Stimulated activated CD4-positive, alpha-beta T cell treated with anti-CD3 and anti-CD28 coated beads, Interleukin-12 subunit alpha, Interleukin-12 subunit beta, amount 100 ng/mL, for 48 hours (primary cell): ENCODE measurements around the gene ADSS1.

Experiments used
- DNase-seq, 3 donors: peaks; one replicate each; pipeline ENCODE4 v3.0.0-alpha.2; 2020; ENCODE audit warnings: low read depth in 2 of 3, low spot score in 1 of 3

Gene ADSS1

DNA sequence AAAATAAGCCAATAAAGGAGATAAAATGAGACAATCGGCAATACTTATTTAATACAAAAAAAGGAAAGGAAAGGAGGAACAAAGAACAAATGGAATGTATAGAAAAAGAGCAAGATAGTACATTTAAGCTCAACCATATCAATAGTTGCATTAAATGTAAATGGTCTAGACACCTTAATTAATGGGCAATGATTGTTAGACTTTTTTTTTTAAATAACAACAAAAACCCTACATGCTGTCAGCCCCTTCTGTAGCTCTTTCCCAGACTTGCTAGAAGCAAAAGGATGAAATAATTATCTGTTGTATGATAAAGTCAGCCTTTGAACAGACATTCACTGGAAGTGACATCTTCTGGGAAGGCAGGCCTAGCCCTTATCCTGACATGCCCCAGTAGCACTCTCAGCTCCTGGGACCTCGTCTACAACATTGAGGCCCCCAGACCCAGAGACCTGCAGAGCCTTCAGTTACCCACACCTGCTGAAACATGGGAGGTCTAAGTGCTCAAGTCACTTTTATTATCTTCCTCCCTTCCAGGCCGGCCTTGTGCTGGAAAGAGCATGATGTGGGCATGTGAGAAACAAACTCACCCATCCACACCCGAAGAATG, 42.3 kb downstream of the ADSS1 start:
- DNase-seq: no peak

DNA sequence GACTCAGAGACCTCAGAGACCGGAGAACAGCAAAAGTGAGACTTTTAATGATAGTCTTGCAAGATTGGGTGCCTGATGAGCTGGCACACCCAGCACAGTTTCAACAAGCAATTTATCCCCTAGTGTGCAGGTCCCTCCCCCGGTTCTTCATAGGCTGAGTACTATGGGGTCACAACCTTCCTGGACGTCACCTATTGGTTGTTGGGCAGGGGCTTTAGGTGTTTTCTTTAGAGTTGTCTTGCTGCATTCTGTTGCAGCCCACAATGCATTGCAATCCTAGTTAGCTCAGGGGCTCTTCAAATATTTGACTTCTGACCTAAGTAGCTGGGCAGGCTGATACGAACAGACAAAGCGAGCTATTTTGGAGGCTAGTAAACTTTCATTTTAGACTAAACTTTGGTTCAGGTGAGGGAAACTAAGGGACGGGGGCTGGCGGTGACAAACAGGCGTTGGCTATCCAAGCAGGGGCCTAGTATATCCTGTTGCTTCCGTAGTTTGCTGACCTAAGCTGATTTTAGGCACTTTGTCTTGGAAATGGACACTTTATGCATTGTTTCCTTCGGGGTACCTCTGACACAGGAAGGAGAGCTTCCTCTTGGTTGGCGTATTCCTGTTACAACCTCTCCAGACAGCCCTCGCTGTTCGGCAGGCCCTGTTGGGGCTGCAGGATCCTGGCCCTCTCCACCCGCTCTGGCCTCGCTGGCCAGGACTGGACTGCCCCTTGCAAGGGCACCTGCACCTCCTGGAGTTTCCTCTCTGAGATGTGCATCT, 43.0 kb downstream of the ADSS1 start:
- DNase-seq: no peak

DNA sequence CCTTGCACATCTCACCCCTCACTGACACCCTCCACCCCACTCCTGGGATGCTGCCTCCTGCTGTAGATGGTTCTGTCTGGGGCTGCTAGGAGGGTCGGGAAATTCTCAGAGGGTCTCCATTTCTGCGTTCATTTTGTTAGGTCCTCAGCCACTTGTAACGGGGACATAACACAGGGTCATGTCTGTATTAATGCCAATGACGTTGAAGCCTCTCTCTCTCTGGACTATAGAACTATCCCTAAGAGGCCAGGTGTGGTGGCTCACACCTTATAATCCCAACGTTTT, 43.5 kb downstream of the ADSS1 start:
- DNase-seq: no peak

DNA sequence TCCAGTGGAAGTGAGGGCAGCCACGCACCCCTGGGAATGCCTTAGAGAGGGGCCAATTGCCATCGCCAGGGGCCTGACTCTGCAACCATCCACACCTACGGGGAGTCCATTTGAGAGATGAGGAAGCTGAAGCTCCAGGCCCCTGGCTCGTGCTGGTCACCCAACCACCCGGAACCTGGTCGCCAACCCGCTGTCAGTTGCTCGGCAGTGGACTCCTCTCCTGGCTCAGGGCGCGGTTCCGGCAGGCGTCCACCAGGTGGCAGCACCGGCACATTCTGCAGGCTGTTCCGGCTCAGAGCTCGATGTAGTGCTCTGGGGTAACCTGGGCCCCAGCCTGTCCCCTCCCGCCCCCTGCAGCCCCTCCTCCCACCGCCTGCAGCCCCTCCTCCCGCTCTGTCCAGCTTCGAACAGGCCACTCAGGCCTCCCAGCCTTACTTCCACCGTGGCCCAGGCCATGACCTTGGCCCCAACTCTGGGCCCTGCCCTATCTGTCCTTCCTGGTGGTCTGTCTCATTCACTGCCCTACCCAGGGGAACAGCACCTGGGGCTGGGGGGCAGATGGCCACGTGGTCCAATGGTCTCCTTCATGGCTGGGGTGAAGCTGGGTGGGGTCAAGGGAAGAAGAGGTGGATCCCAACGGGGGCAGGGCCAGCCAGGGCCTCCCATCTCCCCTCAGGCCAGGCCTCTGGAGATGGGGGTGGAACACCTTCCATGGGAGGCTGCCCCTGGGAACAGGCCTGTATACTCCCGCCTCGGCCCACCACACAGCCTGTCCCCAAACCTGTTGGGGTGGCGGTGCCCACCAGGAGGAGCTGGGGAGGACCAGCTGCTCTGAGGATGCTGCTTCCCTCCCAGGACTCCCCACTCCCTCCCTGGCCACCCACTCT, 44.7 kb downstream of the ADSS1 start:
- DNase-seq: peak; percentile 84 to 97 (median 85)

DNA sequence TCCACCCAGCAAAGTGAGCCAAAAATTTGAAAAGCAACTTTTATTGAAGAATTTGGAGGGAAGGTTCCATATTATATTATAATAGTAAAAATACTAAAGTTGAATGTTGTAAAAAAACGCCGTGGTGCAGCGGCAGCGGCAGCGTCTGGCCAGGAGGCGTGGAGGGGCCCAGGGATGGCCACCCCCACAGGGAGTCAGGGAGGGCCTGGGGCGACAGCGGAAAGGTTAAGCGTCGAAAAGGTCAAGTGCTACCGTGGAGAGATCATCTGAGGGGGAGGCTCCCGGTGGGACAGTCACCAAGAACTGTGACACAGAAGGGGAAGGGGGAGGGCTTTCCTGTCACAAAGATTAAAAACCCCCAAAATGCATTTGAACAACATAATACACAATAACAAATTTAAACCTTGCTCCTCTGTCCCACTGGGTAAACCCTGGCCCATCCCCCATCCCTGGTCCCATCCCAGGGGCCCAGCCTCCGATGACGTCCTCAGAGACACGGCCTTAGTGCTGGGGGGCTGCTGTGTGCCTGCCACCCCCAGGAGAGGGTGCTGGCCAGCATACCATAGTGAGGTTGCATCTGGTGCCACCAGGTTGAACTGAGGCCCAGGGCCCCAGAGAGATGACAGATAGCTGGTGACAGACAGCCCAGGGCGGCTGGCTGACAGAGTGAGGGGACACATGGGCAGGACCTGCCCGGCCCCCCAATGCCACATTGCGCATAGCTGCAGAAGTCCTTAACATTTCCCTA, 45.5 kb downstream of the ADSS1 start:
- DNase-seq: no peak

DNA sequence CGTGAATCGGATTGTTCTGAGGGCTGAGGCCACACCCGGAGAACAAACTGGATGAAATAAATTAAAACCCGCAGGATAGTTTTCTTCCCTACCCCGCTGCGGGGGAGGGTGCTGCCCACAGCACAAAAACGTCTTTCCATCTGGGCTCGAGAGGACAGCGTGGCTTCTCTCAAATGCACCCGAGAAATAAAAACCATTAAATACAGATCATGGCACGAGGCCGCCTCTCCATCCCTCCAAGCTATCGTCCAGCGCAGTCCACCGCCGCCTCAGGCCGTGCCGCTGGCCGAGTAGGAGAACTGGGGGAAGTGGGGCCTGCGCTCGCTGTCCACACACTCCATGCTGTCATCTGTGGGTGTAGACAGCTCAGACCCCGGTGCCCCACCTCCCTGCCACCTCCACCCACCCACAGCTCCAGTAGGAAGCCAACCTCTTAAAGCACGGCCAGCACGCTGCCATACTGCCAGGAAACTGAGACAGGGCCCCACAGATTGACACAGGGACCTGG, 46.1 kb downstream of the ADSS1 start:
- no peak for DNase-seq

DNA sequence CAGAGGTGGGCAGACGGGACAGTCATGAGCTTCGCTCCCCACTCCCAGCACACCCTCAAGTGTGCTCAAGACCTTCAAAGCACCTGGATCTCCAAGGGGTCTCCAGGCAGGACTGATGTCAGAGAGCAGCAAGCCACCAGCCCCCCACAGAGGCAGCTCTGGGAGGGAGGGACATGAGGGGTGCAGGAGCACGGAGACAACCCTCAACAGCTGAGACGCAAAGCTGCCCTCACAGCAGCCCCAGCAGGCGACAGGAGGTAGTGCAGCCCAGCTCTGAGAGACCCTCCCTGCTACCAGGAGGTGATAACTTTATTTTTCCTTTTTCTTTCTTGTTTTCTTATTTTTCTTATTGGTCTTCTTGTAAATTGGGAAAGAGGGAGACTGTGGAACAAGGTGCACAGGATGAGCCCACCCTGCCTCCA, 46.8 kb downstream of the ADSS1 start:
- DNase-seq: peak in 1 of 3 donors; percentile 23

DNA sequence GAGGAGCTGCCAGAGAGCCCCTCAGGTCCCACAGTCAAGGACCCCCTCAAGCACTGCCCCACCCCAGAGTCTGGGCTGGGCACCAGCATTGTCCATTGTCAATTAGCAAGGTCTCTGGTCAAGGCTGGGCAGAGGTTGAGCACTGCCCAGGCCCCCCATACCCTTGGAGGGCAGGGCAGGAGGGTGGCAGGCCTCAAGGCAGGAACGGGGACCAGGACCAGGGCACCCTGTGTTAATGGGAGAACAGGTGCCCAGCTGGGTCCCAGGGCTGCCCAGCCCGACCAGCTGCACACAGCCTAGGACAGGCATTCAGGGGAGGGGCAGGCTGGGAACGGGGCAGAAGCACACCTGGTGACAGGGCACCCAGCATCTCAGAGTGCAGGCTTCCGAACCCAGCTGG, 47.3 kb downstream of the ADSS1 start:
- DNase-seq: no peak

DNA sequence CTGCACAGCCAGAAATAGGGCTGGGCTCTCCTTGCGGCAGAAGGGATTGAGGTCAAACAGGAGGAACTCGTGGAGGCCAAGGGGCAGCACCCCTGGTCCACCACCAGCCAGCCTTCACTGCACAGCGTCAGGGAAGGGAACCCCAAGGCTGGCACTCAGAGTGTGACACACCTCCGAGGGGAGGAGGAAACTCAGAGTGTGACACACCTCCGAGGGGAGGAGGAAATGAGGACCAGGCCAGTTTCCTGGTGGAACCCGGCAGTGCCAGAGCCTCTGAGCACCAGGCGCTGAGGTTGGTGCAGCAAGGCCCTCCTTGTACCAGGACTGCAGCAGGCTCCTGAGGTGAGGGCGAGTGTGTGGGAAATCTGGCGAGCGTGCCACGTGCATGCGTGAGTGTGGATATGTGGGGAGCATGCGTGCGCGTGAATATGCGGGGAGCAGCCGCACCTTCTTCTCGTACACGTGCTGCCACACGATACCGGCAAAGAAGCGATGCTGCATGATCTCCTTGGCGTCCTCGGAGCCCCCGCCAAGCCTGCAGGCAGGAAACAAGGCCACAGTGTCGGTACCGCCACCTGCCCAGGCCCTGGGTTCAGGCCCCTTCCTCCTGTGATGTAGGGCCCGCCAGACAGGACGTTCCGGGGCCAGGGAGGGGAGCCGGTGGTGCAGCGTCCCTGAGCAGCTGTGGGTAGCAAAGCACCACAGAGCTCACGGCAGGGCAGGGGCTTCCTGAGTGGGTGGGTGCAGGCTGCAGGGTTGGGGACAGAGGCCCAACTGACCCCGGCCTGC, 48.1 kb downstream of the ADSS1 start:
- DNase-seq: no peak

DNA sequence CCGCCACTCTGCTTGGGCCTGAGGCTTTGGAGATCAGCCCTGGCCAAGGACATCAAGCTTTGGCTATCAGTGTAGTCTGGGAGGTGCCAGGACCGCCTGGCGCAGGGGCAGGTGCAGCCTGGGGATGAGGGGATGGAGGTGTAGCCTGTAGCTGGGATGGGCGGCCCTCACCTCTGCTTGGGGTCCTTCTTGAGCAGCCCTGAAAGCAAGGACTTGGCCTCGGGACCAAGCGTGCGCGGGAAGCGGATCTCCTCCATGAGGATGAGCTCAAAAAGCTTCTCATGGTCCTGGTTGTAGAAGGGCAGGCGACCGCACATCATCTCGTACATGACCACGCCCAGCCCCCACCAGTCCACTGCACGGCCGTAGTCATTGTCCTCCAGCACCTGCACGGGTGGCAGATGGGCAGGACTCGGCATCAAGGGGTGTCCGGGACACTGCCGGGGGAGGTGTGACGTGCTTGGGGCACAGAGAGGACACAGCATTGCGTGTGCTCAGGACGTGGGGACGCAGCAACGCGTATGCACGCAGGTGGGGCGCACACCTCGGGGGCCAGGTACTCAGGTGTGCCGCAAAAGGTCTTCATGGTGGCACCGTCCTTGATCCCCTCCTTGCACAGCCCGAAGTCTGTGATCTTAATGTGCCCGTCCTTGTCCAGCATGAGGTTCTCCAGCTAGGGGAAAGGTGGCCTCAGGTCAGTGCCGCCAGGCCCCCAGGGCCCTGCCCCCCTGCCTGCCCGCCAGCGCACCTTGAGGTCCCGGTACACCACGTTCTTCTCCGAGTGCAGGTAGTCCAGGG, 48.9 kb downstream of the ADSS1 start:
- no peak for DNase-seq

DNA sequence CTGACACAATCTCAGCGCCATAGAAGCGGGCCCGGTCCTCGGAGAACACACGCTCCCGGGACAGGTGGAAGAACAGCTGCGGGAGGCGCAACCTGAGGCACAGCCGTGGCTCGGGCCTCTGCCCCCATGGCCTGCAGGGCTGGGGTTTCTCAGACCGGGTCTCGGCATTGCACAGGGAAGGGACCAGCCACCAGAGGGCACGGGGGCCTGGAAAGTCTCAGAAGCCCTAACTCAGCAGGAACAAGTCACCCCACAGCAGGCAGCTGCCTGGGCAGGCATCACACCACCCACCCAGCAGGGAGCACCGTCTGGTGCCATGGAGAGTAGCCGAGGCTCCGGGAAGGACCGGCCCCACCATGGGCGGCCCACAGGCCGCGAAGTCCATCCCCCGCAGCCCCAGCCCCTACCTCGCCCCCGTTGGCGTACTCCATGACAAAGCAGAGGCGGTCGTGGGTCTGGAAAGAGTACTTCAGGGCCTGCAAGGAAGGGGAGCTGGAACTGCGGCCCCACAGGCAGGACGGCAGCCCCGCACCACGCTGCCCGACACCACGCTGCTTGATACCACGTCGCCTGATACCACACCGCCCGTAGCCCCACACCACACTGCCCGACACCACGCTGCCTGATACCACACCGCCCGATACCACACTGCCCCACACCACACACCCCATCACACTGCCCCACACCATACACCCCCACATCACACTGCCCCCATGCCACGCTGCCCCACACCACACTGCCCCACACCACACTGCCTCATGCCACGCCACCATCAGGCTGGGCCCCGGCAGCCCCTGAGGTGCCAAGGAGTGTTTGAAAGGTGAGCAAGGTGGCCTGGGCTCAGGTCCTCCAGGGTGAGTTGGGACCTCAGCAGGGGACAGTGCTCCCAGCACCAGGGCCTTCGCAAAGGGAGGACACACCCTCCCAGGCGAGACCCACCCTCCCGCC, 49.8 kb downstream of the ADSS1 start:
- no peak for DNase-seq

DNA sequence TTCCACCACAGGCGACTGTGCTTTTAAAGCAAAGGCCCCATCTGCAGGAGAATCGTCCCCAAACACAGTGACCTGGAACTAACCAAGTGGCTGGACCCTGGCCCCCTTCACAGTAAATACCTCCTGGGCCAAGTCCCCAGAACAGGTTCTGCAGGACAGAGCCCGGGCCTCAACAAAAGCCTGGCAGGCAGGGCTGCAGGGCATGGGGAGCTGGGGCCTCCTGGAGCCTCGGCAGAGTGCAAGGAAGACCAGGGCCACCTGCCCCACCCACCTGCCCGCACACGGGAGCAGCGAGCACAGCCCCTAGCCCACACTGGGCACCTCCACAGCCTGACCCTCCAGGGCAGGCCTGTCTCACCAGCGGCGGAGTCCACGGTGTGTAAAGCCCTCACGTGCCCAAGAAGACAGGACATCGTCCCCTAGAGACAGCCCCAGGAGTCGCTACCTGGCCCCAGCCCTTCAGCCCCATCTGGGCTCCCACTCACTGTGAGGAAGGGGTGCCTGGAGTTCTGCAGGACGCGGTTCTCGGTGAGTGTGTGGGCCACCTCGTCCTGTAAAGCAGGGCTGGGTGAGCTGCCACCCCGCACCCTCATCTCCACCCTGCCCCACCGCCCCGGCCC, 50.5 kb downstream of the ADSS1 start:
- no peak for DNase-seq

DNA sequence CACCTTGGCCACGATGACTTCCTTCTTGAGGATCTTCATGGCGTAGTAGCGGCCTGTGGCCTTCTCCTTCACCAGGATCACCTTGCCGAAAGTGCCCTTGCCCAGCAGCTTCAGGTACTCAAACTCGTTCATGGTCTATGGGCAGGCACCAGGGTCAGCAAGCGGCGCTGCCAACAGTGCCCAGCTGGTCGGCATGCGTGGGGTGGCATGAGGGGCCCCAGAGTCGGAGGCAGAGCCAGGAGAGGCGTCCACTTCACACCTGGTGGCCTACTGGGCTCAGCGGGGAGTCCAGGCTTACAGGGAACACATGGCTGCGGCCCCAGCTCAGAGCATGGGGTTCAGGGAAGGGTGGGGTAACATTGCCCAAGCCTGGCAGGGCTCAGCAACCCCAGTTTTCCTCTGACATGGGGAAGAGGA, 51.1 kb downstream of the ADSS1 start:
- no peak for DNase-seq

DNA sequence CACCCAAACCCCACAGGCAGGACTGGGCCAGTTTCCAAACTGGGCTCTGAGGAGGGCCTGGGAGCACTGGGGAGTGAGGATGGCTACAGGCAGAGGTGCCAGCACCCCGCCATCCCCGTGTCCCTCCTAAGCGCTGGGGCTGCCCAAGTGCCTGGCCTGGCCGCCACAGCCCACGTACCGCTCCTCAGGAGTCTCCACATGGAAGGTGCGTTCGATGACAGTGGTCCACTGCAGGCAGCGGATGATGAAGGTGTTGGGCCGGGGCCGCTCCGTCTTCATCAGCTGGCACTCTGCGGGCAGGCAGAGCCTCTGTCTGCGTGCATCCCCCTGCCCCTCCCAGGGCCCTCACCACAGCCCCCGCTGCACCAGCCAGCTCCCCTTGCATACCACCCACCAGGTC, 52.5 kb downstream of the ADSS1 start:
- DNase-seq: no peak

DNA sequence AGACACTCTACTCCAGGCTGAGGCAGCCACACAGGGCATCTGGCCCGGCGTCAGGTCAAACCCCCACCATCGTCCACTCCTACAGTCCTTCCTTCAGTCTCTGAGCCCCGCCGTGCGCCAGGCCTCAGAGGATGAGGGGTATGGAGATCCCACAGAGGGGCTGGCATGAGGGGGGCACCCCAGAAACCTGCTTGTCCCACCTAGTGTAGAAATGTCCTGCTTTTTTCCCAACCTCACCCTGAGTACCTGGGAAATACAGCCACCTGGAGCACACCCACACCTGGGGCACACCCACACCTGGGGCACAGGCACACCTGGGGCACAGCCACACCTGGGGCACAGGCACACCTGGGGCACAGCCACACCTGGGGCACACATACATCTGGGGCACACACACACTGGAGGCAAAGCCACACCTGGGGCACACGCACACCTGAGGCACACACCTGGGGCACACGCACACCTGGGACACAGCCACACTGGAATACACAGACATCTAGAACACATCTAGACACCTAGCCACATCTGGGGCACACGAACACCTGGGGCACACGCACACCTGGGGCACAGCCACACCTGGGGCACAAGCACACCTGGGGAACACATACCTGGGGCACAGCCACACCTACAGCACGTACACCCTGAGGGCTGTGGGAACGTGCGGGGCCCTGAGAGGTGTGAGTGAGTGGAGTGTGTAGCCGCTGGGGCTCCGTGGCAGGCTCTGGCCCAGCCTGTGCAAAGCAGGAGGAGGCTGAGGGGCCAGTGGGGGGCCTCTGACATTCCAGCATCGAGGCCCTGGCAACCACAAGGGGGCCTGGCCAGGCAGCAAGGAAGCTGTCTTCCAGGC, 53.2 kb downstream of the ADSS1 start:
- no peak for DNase-seq

DNA sequence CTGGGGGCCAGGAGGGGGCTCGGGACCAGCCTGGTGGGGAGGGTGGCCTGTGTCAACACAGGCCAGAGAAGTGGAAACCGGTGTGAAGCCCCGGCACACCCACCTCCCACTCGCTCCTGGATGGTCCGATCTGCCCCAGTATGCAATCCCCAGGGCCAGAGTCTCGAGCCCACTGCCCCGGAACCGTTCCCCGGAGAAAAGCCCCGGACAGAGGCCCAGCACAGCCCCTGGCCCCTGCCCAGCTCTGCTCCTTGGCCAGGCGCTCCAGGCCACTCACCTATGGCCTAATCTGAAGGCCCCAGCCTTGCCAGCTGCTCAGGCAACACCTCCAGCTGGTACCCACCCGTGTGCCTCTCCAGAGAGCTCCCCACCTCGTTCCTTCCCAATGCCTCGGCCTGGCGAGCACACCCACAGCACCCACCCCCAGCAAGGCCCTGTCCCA, 53.8 kb downstream of the ADSS1 start:
- DNase-seq: no peak

DNA sequence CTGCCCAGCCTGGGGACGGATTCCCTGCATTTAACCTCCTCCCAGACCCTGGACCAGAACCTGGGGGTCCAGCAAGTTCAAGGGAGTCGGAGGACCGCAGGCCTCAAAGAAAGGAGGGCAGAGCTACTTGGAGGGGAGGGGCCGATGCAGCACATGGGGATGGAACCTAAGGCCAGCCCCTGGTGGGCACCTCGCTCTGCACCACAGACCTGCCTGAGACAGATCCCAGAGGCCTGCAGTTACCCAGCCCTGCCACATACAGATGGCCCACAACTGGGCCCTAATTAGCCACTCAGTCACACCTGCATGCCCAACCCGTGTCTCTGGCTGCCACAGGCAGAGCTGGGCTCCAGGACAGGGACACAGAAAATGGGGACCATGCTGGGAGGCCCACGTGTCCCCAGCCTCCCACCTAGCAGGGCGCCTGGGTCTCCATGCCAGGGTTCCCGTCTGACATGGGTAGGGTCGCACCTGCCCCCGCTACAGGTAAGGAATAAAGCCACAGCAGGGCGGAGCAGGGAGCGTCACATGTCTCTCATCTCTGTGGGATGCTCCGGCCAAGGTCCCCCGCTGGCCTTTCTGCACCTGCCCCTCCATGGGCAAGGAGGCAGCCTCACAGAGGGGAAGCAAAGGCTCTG, 54.8 kb downstream of the ADSS1 start:
- DNase-seq: no peak
